HG03045 (cell line): Measurements from ENCODE around the gene LY86.
"Not testable (repeated sequence)": the region's sequence is repeated elsewhere in the genome, so short reads cannot be mapped to it uniquely, and the experiment has no call there.

ENCODE experiments used
- ATAC-seq: cut with Tn5 transposase; IDR thresholded peaks from one replicate; pipeline ENCODE4 v1.9.1; 2021; ENCODE audit warnings: mild to moderate bottlenecking, moderate library complexity; ENCODE audit not compliant: unreplicated experiment

The LY86 gene

GRCh38 chr6:6650839-6651238 is 62.3 kb downstream of the LY86 start:
- no peak for ATAC-seq

- ATAC-seq: no peak
Measured at GRCh38 chr6:6651335-6651734, 62.8 kb downstream of the LY86 start.

GRCh38 chr6:6652932-6653331 is 64.4 kb downstream of the LY86 start:
- no peak for ATAC-seq

GRCh38 chr6:6654599-6655575 is 66.4 kb downstream of the LY86 start:
- no peak for ATAC-seq

GRCh38 chr6:6655805-6656251 is 67.3 kb downstream of the LY86 start:
- ATAC-seq: no peak

- no peak for ATAC-seq
Measured at GRCh38 chr6:6656287-6656686, 67.8 kb downstream of the LY86 start.

- ATAC-seq: no peak
Measured at GRCh38 chr6:6657085-6657819, 68.7 kb downstream of the LY86 start.

- no peak for ATAC-seq
Measured at GRCh38 chr6:6657820-6658217, 69.3 kb downstream of the LY86 start.

GRCh38 chr6:6659600-6660327 is 71.2 kb downstream of the LY86 start:
- peak; percentile 48 for ATAC-seq

- ATAC-seq: no peak
Measured at GRCh38 chr6:6660339-6661045, 72.0 kb downstream of the LY86 start.

GRCh38 chr6:6661191-6661590 is 72.7 kb downstream of the LY86 start:
- ATAC-seq: no peak

- no peak for ATAC-seq
Measured at GRCh38 chr6:6661684-6662083, 73.2 kb downstream of the LY86 start.

GRCh38 chr6:6663421-6664135 is 75.1 kb downstream of the LY86 start:
- no peak for ATAC-seq

- ATAC-seq: no peak
Measured at GRCh38 chr6:6665555-6666243, 77.2 kb downstream of the LY86 start.

- not testable (repeated sequence) for ATAC-seq
Measured at GRCh38 chr6:6670150-6670549, 81.6 kb downstream of the LY86 start.

- ATAC-seq: no peak
Measured at GRCh38 chr6:6674872-6675271, 86.4 kb downstream of the LY86 start.

- no peak for ATAC-seq
Measured at GRCh38 chr6:6676910-6677441, 88.5 kb downstream of the LY86 start.

- ATAC-seq: no peak
Measured at GRCh38 chr6:6678185-6678671, 89.7 kb downstream of the LY86 start.

GRCh38 chr6:6678811-6679210 is 90.3 kb downstream of the LY86 start:
- ATAC-seq: no peak
